ENCODE data around the gene NT5DC4.
"Not testable (repeated sequence)": the region's sequence is repeated elsewhere in the genome, so short reads cannot be mapped to it uniquely, and the experiment has no call there.

The NT5DC4 gene

GRCh38 chr2:112703684-112704083, 17.1 kb upstream of the NT5DC4 start:
- no peaks in the 10 kb centered on the region for H3K36me3 ChIP-seq (ENCODE audit: control insufficient read depth, low read length)
- TF ChIP-seq EZH2phosphoT487 (IDR thresholded peaks at IDR 0.05; ENCODE audit: borderline replicate concordance, low read length) (no peak), CTCF (IDR thresholded peaks at IDR 0.05; ENCODE audit: low read depth, low read length, poor library complexity, severe bottlenecking) (no peak)
- H4K20me1 ChIP-seq (ENCODE audit: control insufficient read depth, insufficient read depth, low read depth, low read length) = no peaks in the 10 kb centered on the region
- no peak overlapping the region for H3K4me2 ChIP-seq (ENCODE audit: low read length)
- no peak overlapping the region for H3K27ac ChIP-seq (ENCODE audit: low read depth, low read length)
- H3K27me3 ChIP-seq (ENCODE audit: control insufficient read depth, low read length) = peaks cover 82% of the 10 kb centered on the region
- H3K9me2 ChIP-seq (replicated peaks; ENCODE audit: control insufficient read depth, low read length) = no peaks in the 10 kb centered on the region
- H3K79me2 ChIP-seq (ENCODE audit: control insufficient read depth, low read length) = no peaks in the 10 kb centered on the region
- no peaks in the 10 kb centered on the region for H3K9me3 ChIP-seq (ENCODE audit: control insufficient read depth, insufficient read depth, low read length)
- peaks cover 9% of the 10 kb centered on the region for H3K4me1 ChIP-seq (ENCODE audit: control insufficient read depth, low read length)
- no peak overlapping the region for H3K4me3 ChIP-seq (ENCODE audit: low read length)
- no peaks in the 10 kb centered on the region for H3F3A ChIP-seq (ENCODE audit: control insufficient read depth, insufficient read depth)

GRCh38 chr2:112705575-112705974, 15.2 kb upstream of the NT5DC4 start:
- no peak overlapping the region for H3K4me2 ChIP-seq (ENCODE audit: low read length)

GRCh38 chr2:112706170-112706664, 14.6 kb upstream of the NT5DC4 start:
- no peaks in the 10 kb centered on the region for H3K9me3 ChIP-seq (ENCODE audit: control insufficient read depth, insufficient read depth, low read length)
- no peak for TF ChIP-seq CTCF (IDR thresholded peaks at IDR 0.05; ENCODE audit: low read depth, low read length, poor library complexity, severe bottlenecking)
- TF ChIP-seq EZH2phosphoT487 (IDR thresholded peaks at IDR 0.05; ENCODE audit: borderline replicate concordance, low read length) = no peak
- peaks cover 13% of the 10 kb centered on the region for H3K4me1 ChIP-seq (ENCODE audit: control insufficient read depth, low read length)
- no peaks in the 10 kb centered on the region for H3K9me2 ChIP-seq (replicated peaks; ENCODE audit: control insufficient read depth, low read length)
- no peaks in the 10 kb centered on the region for H4K20me1 ChIP-seq (ENCODE audit: control insufficient read depth, insufficient read depth, low read depth, low read length)
- H3K27ac ChIP-seq (ENCODE audit: low read depth, low read length) = no peak overlapping the region
- no peak overlapping the region for H3K4me3 ChIP-seq (ENCODE audit: low read length)
- H3K27me3 ChIP-seq (ENCODE audit: control insufficient read depth, low read length) = peaks cover 80% of the 10 kb centered on the region
- no peaks in the 10 kb centered on the region for H3F3A ChIP-seq (ENCODE audit: control insufficient read depth, insufficient read depth)
- no peaks in the 10 kb centered on the region for H3K79me2 ChIP-seq (ENCODE audit: control insufficient read depth, low read length)
- no peaks in the 10 kb centered on the region for H3K36me3 ChIP-seq (ENCODE audit: control insufficient read depth, low read length)
- no peak overlapping the region for H3K4me2 ChIP-seq (ENCODE audit: low read length)

More at GRCh38 chr2:112705575-112705974, 15.2 kb upstream of the NT5DC4 start:
- Histone ChIP-seq H3K9me2 (replicated peaks; ENCODE audit: control insufficient read depth, low read length) (no peaks in the 10 kb centered on the region), H3K36me3 (ENCODE audit: control insufficient read depth, low read length) (no peaks in the 10 kb centered on the region), H3K27me3 (ENCODE audit: control insufficient read depth, low read length) (peaks cover 85% of the 10 kb centered on the region), H3F3A (ENCODE audit: control insufficient read depth, insufficient read depth) (no peaks in the 10 kb centered on the region), H3K27ac (ENCODE audit: low read depth, low read length) (no peak overlapping the region), H3K9me3 (ENCODE audit: control insufficient read depth, insufficient read depth, low read length) (no peaks in the 10 kb centered on the region), H3K4me1 (ENCODE audit: control insufficient read depth, low read length) (peaks cover 13% of the 10 kb centered on the region), H4K20me1 (ENCODE audit: control insufficient read depth, insufficient read depth, low read depth, low read length) (no peaks in the 10 kb centered on the region), H3K79me2 (ENCODE audit: control insufficient read depth, low read length) (no peaks in the 10 kb centered on the region), H3K4me3 (ENCODE audit: low read length) (no peak overlapping the region)
- no peak for TF ChIP-seq CTCF (IDR thresholded peaks at IDR 0.05; ENCODE audit: low read depth, low read length, poor library complexity, severe bottlenecking)
- TF ChIP-seq EZH2phosphoT487 (IDR thresholded peaks at IDR 0.05; ENCODE audit: borderline replicate concordance, low read length) = no peak

- H3K27me3 ChIP-seq (ENCODE audit: control insufficient read depth, low read length) = peaks cover 81% of the 10 kb centered on the region
- H3K4me3 ChIP-seq (ENCODE audit: low read length); H3F3A ChIP-seq (ENCODE audit: control insufficient read depth, insufficient read depth); H3K79me2 ChIP-seq (ENCODE audit: control insufficient read depth, low read length); H3K9me2 ChIP-seq (replicated peaks; ENCODE audit: control insufficient read depth, low read length); H4K20me1 ChIP-seq (ENCODE audit: control insufficient read depth, insufficient read depth, low read depth, low read length); H3K36me3 ChIP-seq (ENCODE audit: control insufficient read depth, low read length); H3K9me3 ChIP-seq (ENCODE audit: control insufficient read depth, insufficient read depth, low read length); H3K27ac ChIP-seq (ENCODE audit: low read depth, low read length); H3K4me2 ChIP-seq (ENCODE audit: low read length): not testable (repeated sequence)
- H3K4me1 ChIP-seq (ENCODE audit: control insufficient read depth, low read length) = peaks cover 13% of the 10 kb centered on the region
Observed at GRCh38 chr2:112706947-112707346, 13.9 kb upstream of the NT5DC4 start.

Data from DOHH2 (cell line).